RWPE2 (cell line): ENCODE measurements around the gene NLRP7.
A peak's percentile ranks its signal among the peaks of the same experiment; 100 is the strongest.
"Not testable (repeated sequence)": the region's sequence is repeated elsewhere in the genome, so short reads cannot be mapped to it uniquely, and the experiment has no call there.

Experiments used
- ATAC-seq: fragments of 200-7000 bp; cut with Tn5 transposase; 3 replicates; pipeline ENCODE4 v1.9.1; 2021; ENCODE audit warnings: low read depth
- DNase-seq: peaks from one replicate; pipeline ENCODE4 v3.0.0-alpha.2; 2020; ENCODE audit warnings: low spot score
- H3K27ac ChIP-seq: fragments of 450-650 bp; 2 replicates; pipeline ENCODE4 v1.5.1; 2017; ENCODE audit warnings: mild to moderate bottlenecking; ENCODE audit not compliant: poor library complexity, severe bottlenecking
- H3K27me3 ChIP-seq: fragments of 250-450 bp; sonication (Bioruptor Pico); 2 replicates; pipeline ENCODE4 v1.5.1; 2021; ENCODE audit warnings: mild to moderate bottlenecking, moderate library complexity; ENCODE audit not compliant: insufficient read depth, poor library complexity, severe bottlenecking
- H3K36me3 ChIP-seq: fragments of 250-450 bp; sonication (Bioruptor Pico); 2 replicates; pipeline ENCODE4 v1.5.1; 2020; ENCODE audit warnings: low read depth, mild to moderate bottlenecking, moderate library complexity
- H3K4me1 ChIP-seq: fragments of 250-450 bp; sonication (Bioruptor Pico); 2 replicates; pipeline ENCODE4 v1.5.1; 2021; ENCODE audit warnings: mild to moderate bottlenecking, moderate library complexity; ENCODE audit not compliant: insufficient read depth, poor library complexity, severe bottlenecking
- H3K4me3 ChIP-seq: fragments of 250-450 bp; sonication (Bioruptor Pico); 2 replicates; pipeline ENCODE4 v1.5.1; 2021; ENCODE audit warnings: mild to moderate bottlenecking, moderate library complexity; ENCODE audit not compliant: severe bottlenecking
- H3K9me3 ChIP-seq: fragments of 250-450 bp; sonication (Bioruptor Pico); 2 replicates; pipeline ENCODE4 v1.5.1; 2021; ENCODE audit warnings: mild to moderate bottlenecking, moderate library complexity; ENCODE audit not compliant: severe bottlenecking
- TF ChIP-seq, protein P1 (sequence below): fragments of 450-650 bp; IDR thresholded peaks from one replicate; pipeline ENCODE4 v1.5.1; 2017; ENCODE audit warnings: mild to moderate bottlenecking, moderate library complexity; ENCODE audit not compliant: poor library complexity, severe bottlenecking

Gene NLRP7

DNA sequence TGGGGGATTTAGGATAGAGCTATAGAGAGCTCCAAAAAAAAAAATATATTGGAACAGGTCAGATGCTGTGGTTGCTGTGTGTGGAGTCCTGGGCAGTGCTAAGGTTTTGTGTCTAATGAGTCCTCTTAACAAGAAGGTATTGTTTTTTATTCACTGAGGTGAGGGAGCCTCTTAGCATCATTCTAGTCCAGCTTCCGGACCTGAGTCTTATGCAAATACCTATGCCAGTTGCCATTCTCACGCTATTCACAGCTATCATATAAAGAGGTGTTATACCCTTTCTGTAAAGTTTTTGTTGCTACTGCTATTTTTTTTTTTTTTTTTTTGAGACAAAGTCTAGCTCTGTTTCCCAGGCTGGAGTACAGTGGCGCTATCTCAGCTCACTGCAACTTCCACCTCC is 20.3 kb upstream of the NLRP7 start:
- H3K27ac ChIP-seq: no peak overlapping the region

GRCh38 chr19:54965055-54965454 is 17.7 kb upstream of the NLRP7 start:
- not testable (repeated sequence) for H3K4me1 ChIP-seq, H3K4me3 ChIP-seq, H3K36me3 ChIP-seq, H3K9me3 ChIP-seq, H3K27me3 ChIP-seq, DNase-seq, H3K27ac ChIP-seq
- peak; percentile 48; the same call in 2 of the 3 replicates for ATAC-seq

More for the DNA sequence above, 20.3 kb upstream of the NLRP7 start:
- Histone ChIP-seq H3K4me1 (no peaks in the 10 kb centered on the region), H3K9me3 (no peaks in the 10 kb centered on the region), H3K4me3 (no peak overlapping the region), H3K36me3 (no peaks in the 10 kb centered on the region), H3K27me3 (no peaks in the 10 kb centered on the region)
- TF ChIP-seq, protein P1, sequence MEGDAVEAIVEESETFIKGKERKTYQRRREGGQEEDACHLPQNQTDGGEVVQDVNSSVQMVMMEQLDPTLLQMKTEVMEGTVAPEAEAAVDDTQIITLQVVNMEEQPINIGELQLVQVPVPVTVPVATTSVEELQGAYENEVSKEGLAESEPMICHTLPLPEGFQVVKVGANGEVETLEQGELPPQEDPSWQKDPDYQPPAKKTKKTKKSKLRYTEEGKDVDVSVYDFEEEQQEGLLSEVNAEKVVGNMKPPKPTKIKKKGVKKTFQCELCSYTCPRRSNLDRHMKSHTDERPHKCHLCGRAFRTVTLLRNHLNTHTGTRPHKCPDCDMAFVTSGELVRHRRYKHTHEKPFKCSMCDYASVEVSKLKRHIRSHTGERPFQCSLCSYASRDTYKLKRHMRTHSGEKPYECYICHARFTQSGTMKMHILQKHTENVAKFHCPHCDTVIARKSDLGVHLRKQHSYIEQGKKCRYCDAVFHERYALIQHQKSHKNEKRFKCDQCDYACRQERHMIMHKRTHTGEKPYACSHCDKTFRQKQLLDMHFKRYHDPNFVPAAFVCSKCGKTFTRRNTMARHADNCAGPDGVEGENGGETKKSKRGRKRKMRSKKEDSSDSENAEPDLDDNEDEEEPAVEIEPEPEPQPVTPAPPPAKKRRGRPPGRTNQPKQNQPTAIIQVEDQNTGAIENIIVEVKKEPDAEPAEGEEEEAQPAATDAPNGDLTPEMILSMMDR: no peak
- DNase-seq (no peak), ATAC-seq (no peak)

DNA sequence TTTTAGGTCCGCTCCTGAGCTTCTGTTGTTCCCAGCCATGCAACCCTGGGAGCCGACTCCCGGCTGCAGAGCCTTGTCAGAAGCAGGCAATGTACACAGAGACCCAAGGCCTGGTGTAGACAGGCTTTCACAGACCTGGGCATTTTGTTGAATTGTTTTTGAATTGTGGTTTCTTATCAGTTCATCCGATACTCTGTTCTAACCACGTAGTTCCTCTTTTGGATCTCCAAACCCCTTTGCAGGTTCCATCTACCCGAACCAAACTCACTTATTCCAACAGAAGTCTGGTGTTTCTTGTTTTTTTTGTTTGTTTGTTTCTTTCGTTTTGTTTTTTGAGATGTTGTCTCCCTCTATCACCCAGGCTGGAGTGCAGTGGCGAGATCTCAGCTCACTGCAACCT is 12.5 kb upstream of the NLRP7 start:
- Histone ChIP-seq H3K27me3 (no peaks in the 10 kb centered on the region), H3K9me3 (no peaks in the 10 kb centered on the region), H3K27ac (no peak overlapping the region), H3K4me1 (no peaks in the 10 kb centered on the region), H3K36me3 (no peaks in the 10 kb centered on the region), H3K4me3 (no peak overlapping the region)
- TF ChIP-seq, protein P1: no peak
- DNase-seq: no peak
- no peak for ATAC-seq

DNA sequence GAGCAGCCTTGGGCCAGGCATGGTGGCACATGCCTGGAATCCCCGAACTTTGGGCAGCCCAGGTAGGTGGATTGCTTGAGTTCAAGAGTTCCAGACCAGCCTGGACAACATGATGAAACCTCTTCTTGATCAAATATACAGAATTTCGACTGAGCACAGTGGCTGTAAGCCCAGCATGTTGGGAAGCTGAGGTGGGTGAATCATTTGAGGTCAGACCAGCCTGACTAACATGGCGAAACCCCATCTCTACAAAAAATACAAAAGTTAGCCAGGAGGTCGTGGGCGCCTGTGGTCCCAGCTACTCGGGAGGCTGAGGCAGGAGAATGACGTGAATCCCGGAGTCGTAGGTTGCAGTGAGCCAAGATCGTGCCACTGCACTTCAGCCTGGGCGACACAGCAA is 8.0 kb upstream of the NLRP7 start:
- TF ChIP-seq, protein P1: no peak
- Histone ChIP-seq H3K27me3 (no peaks in the 10 kb centered on the region), H3K4me1 (no peaks in the 10 kb centered on the region), H3K27ac (no peak overlapping the region), H3K4me3 (no peak overlapping the region), H3K36me3 (no peaks in the 10 kb centered on the region), H3K9me3 (no peaks in the 10 kb centered on the region)
- ATAC-seq: no peak
- DNase-seq: no peak

DNA sequence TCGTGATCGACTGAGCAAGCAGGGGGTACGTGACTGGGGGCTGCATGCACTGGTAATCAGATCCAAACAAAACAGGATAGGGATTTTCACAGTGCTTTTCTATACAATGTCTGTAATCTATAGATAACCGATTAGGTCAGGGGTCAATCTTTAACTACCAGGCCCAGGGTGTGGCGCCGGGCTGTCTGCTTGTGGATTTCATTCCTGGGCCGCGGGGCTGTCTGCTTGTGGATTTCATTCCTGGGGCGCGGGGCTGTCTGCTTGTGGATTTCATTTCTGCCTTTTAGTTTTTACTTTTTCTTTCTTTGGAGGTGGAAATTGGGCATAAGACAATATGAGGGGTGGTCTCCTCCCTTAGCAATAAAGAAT is 6.0 kb upstream of the NLRP7 start:
- not testable (repeated sequence) for DNase-seq, H3K27ac ChIP-seq, H3K9me3 ChIP-seq, H3K4me3 ChIP-seq, H3K4me1 ChIP-seq, H3K27me3 ChIP-seq, H3K36me3 ChIP-seq, ATAC-seq

- no peak overlapping the region for H3K27ac ChIP-seq
- ATAC-seq: peak; percentile 81
- H3K9me3 ChIP-seq: no peaks in the 10 kb centered on the region
- no peaks in the 10 kb centered on the region for H3K36me3 ChIP-seq
- no peak overlapping the region for H3K4me3 ChIP-seq
- no peaks in the 10 kb centered on the region for H3K4me1 ChIP-seq
- no peaks in the 10 kb centered on the region for H3K27me3 ChIP-seq
- DNase-seq: no peak
- TF ChIP-seq, protein P1: no peak
Measured at GRCh38 chr19:54952591-54953344, 5.4 kb upstream of the NLRP7 start.

- H3K4me1 ChIP-seq, ATAC-seq, H3K4me3 ChIP-seq, H3K27me3 ChIP-seq, DNase-seq, H3K9me3 ChIP-seq, H3K27ac ChIP-seq, H3K36me3 ChIP-seq: not testable (repeated sequence)
Measured at GRCh38 chr19:54950580-54950979, 3.2 kb upstream of the NLRP7 start.
